SKM-1 (cell line): Measurements from ENCODE around the gene IFNA17.
"Not testable (repeated sequence)": the region's sequence is repeated elsewhere in the genome, so short reads cannot be mapped to it uniquely, and the experiment has no call there.

ENCODE experiments used
- DNase-seq: peaks from one replicate; lab custom pipeline; 2025; ENCODE audit not compliant: unreplicated experiment; lab: John Stamatoyannopoulos, UW

Gene IFNA17

GRCh38 chr9:21228122-21228521 is at the start of gene IFNA17:
IFNA17 (minus strand) TSS chr9:21228222; CDS start chr9:21228173, 49 bp downstream.
- no peak for DNase-seq

DNA sequence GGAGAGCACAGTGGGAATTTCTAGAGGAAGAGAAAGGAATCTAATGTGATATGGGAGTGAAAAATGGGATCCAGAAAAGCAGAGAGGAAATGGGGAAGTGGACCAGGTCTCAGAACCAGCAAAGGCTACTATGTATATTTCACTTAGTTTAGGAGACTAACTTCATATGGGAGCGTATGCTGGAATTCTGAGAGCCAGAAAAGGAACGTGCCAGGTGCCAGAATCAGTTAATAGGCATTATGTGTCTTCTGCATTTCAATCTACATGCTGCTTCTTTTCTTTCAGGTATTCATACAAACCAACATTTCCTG is 40.3 kb upstream of the IFNA17 start:
- DNase-seq: no peak

DNA sequence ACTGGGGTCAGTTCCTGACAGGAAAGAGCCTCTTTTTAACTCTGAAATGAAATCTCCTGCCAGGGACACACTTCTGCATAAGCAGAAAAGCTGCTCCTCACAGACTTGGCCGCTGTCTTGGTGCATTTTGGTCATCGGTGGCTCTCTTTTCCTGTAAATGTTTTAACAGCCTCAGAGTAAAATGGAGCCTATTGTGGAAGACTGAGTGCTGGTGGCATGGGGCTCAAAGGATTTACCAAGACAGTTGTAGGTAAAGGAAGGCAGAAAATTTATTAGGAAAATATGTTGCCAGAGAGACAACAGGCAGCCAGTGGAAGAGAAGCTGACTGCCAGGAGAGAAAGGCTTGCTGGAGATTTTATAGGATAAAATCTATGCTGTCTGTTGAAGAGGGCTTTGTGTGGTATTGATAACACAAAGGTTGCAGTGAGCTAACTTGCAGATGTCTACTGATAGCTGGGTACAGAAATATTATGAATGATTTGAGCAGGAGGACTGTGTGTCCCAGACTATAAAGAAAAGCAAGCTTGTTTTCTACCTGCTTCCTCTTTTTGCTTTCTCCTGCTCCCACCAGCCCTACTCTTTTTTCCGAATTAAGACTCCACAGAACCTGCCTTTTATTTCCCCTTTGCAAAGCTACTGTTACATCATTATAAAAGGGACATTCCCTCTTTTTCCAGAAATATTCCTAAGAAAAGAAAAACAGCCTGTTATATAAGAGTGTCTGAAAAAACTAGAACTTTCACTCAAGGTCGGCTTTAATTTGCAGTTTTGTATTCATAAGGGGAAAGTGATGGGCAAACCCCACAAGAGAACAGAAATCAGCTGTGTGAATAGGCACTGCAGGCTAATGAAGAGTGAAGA is 39.7 kb upstream of the IFNA17 start:
- no peak for DNase-seq

GRCh38 chr9:21266733-21267484 is 38.9 kb upstream of the IFNA17 start:
- no peak for DNase-seq

DNA sequence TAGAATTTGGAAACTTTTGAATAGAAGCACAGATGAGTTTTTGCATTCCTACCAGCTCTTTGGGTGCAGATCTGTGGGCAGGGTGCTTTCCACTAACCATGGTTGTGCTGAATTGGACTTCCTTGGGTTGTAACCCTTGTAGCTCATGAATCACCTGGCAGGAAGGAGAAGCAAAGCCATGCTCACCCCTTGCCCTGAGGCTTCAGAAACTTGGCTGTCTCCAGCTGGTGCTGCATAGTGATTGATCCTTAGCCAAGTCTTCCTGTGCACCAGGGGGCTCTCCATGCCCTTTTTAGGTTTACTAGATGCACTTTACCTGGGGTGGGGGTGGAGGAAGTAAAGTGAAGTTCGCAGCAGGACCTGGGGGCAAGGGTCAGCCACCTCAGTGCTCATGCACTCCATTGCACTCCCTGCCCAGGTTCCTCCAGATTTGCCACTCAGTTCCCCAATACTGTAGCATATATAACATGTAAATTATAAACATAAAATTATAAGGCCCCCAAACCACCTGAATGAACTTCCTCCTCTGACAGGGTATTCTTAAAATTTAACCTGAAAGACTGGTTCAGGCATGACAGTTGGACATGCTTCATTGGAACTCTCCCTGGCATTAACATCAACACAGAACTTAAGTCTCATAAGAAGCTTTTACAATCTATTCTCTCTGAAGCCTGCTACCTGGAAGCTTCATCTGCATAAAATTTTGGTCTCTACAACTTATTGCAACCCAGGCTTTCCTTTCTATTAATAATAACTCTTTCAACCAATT is 37.6 kb upstream of the IFNA17 start:
- DNase-seq: no peak

DNA sequence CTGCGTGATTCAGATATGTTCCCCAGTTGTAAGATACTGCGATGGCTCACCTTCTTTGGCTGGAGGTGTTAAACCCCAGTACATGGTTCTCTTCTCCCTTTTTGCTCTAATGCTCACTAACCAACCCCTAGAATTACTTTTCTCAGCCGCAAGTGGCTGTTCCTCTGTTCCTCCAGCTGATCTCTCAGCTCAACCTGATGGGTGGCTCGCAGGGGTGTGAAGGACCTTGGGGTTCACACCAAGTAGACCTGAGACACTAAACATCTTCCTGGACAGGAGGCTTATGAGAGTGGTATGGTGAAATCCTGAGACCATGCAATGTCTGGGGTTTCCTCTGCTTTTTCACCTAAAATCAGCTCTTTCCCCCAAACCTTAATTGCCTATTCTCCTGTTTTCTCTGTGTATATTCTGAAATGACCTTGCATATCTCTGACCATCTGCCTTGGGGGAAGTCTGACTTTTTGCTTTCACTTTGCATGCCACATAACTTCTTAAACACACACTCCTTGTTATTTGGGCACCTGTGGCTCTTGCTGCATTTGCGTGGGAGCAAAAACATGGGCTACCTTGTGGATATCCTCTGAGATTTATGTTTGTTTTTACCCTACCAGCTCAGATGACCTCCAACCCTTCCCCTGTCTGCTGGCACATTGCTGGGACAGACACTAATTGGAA is 27.7 kb upstream of the IFNA17 start:
- DNase-seq: no peak

DNA sequence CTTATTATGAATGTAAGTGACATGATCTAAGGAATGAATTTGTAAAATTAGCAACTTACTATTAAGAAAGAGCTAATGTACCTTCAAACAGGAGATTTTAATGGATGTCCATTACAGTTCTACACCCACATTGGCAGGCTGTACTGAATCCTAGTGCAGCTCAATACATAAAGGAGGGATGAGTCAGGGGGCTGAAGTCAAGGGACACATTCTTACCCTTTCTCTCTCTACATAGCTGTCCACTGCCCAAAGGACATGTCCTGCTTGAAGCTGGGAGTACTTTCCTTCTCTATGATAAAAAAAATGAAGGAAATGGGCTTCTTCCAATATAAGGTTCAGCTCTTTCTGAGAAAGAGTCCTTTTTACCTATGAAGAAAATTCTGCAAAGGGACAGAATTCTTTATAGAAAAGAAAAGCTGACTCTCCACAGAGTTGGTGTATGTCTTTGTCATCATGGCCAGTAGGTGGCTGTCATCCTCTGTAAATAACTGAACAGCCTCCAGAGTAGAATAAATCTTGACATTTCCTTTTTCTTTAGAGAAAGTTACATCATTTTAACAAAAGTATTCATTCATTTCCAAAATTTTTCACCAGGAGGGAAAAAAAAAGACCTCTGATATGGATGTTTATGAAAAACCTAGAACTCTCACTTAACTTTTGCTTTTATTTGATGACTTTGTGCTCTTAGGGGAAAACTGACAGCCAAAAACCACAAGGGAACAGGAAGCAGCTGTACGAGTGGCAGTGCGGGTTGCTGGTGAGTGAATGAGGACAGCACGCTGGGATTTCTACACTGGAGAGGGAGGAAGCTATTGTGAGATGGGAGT is 24.9 kb upstream of the IFNA17 start:
- DNase-seq: peak; percentile 89

DNA sequence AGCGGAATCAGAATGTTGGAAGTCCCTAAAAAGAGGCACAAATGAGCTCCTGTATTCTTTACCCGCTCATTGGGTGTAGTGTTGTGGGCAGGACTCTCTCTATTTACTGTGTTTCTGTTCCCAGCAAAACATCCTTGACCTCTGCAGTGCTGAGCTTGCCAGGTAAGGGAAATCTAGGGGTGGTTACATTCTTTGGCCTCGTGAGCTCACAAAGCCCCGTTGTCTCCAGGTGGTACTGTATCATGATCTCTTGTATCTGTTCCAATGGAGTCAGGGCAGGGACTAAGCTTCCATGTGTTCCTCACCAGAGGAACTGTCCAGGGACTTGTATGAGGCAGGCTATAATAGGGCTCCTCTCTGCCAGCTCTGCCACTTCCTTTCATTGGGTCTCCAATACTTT is 23.6 kb upstream of the IFNA17 start:
- no peak for DNase-seq

DNA sequence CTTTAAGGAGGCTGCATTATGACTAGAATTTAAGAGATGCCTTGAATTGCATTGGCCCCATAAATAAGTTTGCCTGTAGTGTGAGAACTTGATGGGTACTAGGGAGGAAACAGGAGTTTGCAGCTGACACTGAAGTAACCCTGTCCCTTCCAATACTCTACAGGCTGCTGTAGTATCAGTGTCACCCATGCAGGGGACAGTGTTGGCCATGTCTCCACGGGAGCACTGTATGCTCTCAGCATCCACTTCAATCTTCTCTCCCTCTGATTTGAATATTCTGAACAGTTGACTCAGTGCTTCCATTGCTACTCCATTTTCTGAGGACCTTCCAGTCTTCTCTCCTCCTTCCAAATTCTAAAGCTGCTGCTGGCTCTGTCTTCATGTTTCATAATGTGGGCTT is 23.2 kb upstream of the IFNA17 start:
- DNase-seq: no peak

DNA sequence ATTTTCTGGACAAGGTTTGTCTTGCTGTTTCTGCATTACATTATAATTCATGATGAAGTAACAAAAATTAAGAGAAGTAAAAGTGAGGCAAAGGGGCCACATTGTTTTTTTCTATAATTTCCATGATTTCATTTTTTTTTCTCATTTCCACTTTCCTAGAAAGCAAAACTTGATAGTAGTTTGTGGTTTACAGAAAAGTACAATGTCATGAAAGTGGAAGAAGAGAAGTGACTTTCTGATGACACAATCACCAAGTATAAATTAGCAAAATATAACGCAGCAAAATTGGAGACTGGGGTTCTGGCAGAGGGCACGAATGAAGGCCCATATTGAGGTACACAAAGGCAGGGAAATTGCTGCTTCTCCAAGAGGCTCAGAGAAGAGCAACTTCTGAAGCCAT is 16.8 kb upstream of the IFNA17 start:
- DNase-seq: peak; percentile 5

- peak; percentile 45 for DNase-seq
Observed at GRCh38 chr9:21239911-21240310, 11.9 kb upstream of the IFNA17 start, which contains the start of gene IFNA14. IFNA14 (minus strand) TSS chr9:21240005; CDS start chr9:21239935, 70 bp downstream.

DNA sequence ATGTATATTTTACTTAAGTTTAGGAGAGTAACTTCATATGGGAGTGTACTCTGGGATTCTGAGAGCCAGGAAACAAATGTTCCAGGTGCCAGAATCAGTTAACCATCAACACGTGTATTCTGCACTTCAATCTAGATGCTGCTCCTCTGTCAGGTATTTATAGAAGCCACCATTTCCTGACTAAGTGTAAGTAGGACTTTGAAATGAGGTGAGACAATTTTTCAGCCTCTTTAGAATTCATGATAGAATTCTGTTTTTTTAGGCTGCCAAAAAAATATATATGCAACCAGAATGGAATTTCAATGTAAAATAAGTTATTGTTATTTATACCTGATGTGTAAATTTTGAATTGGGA is 8.3 kb upstream of the IFNA17 start:
- DNase-seq: not testable (repeated sequence)

DNA sequence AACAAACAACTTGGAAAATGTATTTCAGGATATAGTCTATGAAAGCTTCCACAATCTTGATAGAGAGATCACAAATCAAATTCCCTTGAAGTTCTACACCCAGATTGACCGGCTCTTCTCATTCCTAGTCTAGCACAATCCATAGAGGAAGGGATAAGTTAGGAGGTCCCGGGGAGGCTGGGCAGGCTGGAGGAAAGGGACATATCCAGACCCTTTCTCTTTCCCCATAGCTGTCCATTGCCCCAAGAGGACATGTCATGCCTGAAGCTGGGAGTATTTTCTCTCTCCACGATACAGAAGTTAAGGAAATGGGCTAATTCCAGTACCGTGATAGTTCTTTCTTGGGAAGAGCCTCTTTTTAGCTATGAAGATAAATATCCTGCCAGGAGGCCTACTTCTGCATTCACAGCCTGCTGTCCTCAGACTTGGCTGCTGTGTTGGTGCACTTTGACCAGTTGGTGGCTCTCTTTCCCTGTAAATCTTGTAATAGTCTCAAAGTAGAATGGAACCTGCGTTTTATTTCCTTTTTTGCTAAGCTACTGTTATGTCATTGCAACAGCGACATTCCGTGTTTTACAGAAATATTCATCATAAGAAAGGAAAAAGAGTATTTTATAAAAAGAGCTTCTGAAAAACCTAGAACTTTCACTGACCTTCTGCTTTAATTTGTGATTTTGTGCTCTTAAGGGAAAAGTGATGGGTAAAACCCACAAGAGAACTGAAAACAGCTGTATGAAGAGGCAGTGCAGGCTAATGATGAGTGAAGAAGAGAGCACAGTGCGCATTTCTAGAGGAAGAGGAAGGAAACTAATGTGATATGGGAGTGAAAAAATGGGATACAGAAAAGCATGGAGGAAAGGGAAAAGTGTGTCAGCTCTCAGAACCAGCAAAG is 7.7 kb upstream of the IFNA17 start:
- peak; percentile 85 for DNase-seq

DNA sequence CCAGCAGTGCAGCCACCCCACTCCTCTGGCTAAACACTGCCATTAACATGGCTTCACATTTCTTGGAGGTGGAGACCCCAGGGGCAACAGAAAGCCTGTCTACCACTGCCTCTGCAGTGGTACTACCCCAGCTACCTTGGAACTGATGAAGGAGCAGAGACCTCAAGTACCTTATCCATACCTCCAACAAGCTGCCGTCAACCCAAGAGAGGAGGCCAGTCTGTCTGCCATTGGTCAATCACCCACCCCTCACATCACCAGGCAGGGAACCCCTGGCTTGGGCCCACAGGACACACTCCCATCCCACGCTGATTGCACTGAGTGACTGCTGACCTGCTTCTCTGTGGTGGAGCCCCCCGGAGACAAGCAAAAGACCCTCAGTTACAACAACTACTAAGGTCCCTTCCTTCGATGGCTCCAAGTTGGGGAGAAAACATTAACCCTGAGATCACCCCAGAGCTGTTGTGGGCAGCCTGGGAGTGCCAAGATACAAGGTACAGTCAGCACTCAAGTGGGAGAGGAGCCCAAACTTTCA is 6.2 kb upstream of the IFNA17 start:
- no peak for DNase-seq

- DNase-seq: no peak
Observed at GRCh38 chr9:21233258-21233657, 5.2 kb upstream of the IFNA17 start.

GRCh38 chr9:21217211-21217610 is 10.8 kb downstream of the IFNA17 start, which contains the start of gene IFNA16:
IFNA16 (minus strand) TSS chr9:21217311; CDS start chr9:21217305, 6 bp downstream.
- DNase-seq: not testable (repeated sequence)

DNA sequence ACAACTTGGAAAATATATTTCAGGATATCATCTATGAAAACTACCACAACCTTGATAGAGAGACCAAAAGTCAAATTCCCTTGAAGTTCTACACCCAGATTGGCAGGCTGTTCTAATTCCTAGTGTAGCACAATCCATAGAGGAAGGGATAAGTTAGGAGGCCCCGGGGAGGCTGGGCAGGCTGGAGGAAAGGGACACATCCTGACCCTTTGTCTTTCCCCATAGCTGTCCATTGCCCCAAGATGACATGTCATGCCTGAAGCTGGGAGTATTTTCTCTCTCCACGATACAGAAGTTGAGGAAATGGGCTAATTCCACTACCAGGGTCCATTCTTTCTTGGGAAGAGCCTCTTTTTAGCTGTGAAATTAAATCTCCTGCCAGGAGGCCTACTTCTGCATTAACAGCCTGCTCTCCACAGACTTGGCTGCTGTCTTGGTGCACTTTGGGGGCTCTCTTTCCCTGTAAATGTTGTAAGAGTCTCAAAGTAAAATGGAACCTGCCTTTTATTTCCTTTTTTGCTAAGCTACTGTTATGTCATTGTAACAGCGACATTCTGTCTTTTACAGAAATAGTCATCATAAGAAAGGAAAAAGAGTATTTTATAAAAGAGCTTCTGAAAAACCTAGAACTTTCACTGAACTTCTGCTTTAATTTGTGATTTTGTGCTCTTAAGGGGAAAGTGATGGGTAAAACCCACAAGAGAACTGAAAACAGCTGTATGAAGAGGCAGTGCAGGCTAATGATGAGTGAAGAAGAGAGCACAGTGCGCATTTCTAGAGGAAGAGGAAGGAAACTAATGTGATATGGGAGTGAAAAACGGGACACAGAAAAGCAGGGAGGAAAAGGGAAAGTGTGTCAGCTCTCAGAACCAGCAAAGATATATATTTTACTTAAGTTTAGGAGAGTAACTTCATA is 14.4 kb downstream of the IFNA17 start:
- DNase-seq: peak; percentile 7

- DNase-seq: not testable (repeated sequence)
Observed at GRCh38 chr9:21212160-21212559, 15.9 kb downstream of the IFNA17 start.
